Mammary epithelial cell (primary cell): ENCODE measurements around the gene AUTS2.

Source experiments
- CTCF ChIP-seq, 2 donors: IDR thresholded peaks in 1 of 2; conservative IDR thresholded peaks in 1 of 2; 2 replicates each; pipeline ENCODE4 v1.5.1; 2011 to 2012; ENCODE audit warnings: inconsistent platforms in 2 of 2, low read length in 2 of 2, mild to moderate bottlenecking in 2 of 2, control low read depth in 1 of 2, low read depth in 1 of 2; ENCODE audit not compliant: insufficient read depth in 1 of 2; ENCODE audit errors: extremely low read depth in 1 of 2
- EZH2 ChIP-seq: IDR thresholded peaks from 2 replicates; pipeline ENCODE4 v1.6.1; 2012; ENCODE audit warnings: low read length, inconsistent platforms, borderline replicate concordance

- TF ChIP-seq CTCF (conservative IDR thresholded peaks at IDR 0.05 in 1 of 2, IDR thresholded peaks at IDR 0.05 in 1 of 2; ENCODE audit: extremely low read depth in 1 of 2, insufficient read depth in 1 of 2, low read depth in 1 of 2, low read length in 2 of 2) (no peak), EZH2 (no peak)
These were observed 429.6 kb downstream of the AUTS2 start for GRCh38 chr7:70027867-70028266.
